ENCODE results near the gene SLC25A25. TPM values are rescaled to one million over a fixed set of nuclear protein-coding genes. Genes with fewer than 3 reads are reported as not detected.
A peak's percentile ranks its signal among the peaks of the same experiment; 100 is the strongest.

SLC25A25 gene
- total and polyA plus RNA-seq, 2 of the 8 experiments (the other 6 are each of a cell fraction or from before 2014, with no cell fraction given) = 6.5 to 18.5 TPM

DNA sequence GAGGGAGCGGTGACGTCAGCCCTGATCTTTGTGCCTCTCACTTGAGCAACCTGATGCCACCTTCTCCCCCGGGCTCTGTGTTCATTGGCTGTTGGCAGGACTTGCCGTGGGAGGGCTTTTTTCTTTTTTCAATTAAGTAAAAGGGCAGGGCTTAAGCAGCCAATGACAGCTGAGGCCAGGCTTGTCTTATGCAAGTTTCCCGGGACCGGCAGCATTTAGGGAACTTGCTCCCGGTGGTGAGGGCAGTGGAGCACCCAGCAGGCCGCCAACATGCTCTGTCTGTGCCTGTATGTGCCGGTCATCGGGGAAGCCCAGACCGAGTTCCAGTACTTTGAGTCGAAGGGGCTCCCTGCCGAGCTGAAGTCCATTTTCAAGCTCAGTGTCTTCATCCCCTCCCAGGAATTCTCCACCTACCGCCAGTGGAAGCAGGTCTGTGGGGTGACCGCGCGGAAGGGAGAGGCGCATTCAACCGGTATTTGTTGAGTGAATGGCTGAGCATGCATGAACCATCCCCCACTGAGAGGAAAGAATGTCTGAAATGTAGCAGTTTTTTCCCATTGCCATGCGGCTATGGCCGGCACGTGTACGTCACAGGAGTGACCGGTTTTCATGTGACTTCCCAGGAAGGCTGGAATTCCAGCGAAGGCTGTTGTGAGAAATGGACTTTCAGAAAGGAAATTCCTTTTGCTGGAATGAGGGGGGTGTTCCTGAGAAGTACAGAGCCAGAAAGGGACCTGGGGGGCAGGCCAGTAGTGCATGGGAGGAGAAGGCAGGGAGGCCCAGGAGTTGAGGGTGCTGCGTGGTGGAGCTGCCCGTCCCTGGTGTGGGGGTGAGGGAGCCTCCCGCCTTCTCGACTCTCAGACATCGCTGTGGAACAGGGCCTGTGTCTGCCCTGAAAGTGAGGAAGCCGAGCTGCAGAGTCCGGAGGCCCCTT, 30.5 kb downstream of the SLC25A25 start (continued):
- TF ChIP-seq MAX (IDR thresholded peaks at IDR 0.05) (peak; percentile 96), PHF8 (conservative IDR thresholded peaks at IDR 0.05; ENCODE audit: low read depth, low read length) (peak; percentile 67), USF2 (IDR thresholded peaks at IDR 0.05; ENCODE audit: low read length) (0 out of 2 replicates have a peak, but pooled peaks have one; percentile 16), YY1 (IDR thresholded peaks at IDR 0.05; ENCODE audit: low read depth, low read length) (peak; percentile 80), KDM4A (IDR thresholded peaks at IDR 0.05; ENCODE audit: low read depth, low read length, severe bottlenecking) (peak; percentile 25), RBBP5 (IDR thresholded peaks at IDR 0.05; ENCODE audit: borderline replicate concordance, low read depth, low read length) (peak; percentile 49; the same call in 1 of the 2 replicates), JUN (IDR thresholded peaks at IDR 0.05; ENCODE audit: low read depth, low read length) (peak; percentile 72), TBP (IDR thresholded peaks at IDR 0.05; ENCODE audit: low read depth, low read length) (peak; percentile 94), HDAC2 (IDR thresholded peaks at IDR 0.05; ENCODE audit: borderline replicate concordance in 1 of 2, low read depth in 2 of 2, low read length in 2 of 2) (peak; percentile 82 to 93; a peak in 3 of 4 replicates), GTF2F1 (IDR thresholded peaks at IDR 0.05; ENCODE audit: borderline replicate concordance, low read depth, low read length) (peak; percentile 77; the same call in 1 of the 2 replicates), EP300 (IDR thresholded peaks at IDR 0.05; ENCODE audit: borderline replicate concordance in 1 of 2, low read depth in 2 of 2, low read length in 2 of 2) (peak in 1 of 2 experiments; percentile 64; a peak in 1 of 3 replicates), BACH1 (IDR thresholded peaks at IDR 0.05; ENCODE audit: low read length) (0 out of 2 replicates have a peak, but pooled peaks have one; percentile 39)
